ENCODE results near the gene HS6ST2. TPM values are rescaled to one million over a fixed set of nuclear protein-coding genes. Genes with fewer than 3 reads are reported as not detected.

Gene HS6ST2
- total RNA-seq, 1 experiment from 2014 or later = 24.6 TPM

GRCh38 chrX:132940727-132941327 is 17.6 kb downstream of the HS6ST2 start:
- Histone ChIP-seq H3K79me2 (ENCODE audit: insufficient read depth, low read length) (peaks cover 42% of the 10 kb centered on the region), H3K9me2 (ENCODE audit: insufficient read depth) (no peaks in the 10 kb centered on the region), H3K36me3 (ENCODE audit: control insufficient read depth in 1 of 2, insufficient read depth in 2 of 2, low read length in 2 of 2) (no peaks in the 10 kb centered on the region), H2AFZ (ENCODE audit: low read depth, low read length, poor library complexity, severe bottlenecking) (no peak overlapping the region), H4K20me1 (ENCODE audit: insufficient read depth) (no peaks in the 10 kb centered on the region), H3K4me1 (ENCODE audit: control insufficient read depth in 1 of 2, insufficient read depth in 2 of 2, low read length in 2 of 2) (peaks cover 4 to 9% of the 10 kb centered on the region in 2 experiments; a peak in 2 of 4 replicates), H3K4me2 (ENCODE audit: low read length) (peak overlapping the region; percentile 29), H3K9me3 (ENCODE audit: control insufficient read depth in 1 of 2, insufficient read depth in 1 of 2, low read depth in 1 of 2, low read length in 2 of 2) (no peaks in the 10 kb centered on the region), H3K27me3 (ENCODE audit: insufficient read depth, low read length) (no peaks in the 10 kb centered on the region), H3K4me3 (replicated peaks in 1 of 2; ENCODE audit: low read depth in 1 of 2, low read length in 2 of 2) (no peak overlapping the region), H3K27ac (ENCODE audit: low read depth, low read length) (no peak overlapping the region), H3K9ac (ENCODE audit: low read length) (no peak overlapping the region)
- ChIA-PET POLR2A (no interaction called here), CTCF (interaction anchor here (1.0 to 1.3 kb wide), 2 partner anchors 8 to 203 kb away, joined by 3 to 9 read pairs; no protein-coding TSS in a partner anchor), RAD21 (ENCODE audit: low non-redundant PET in 1 of 2, low total read pairs in 2 of 2, uncharacterized antibody in 2 of 2, unreplicated experiment in 2 of 2) (no interaction called here)
- TF ChIP-seq SP1 (IDR thresholded peaks at IDR 0.05; ENCODE audit: low read depth) (no peak), SRF (IDR thresholded peaks at IDR 0.05; ENCODE audit: low read depth) (no peak), RAD21 (IDR thresholded peaks at IDR 0.05; ENCODE audit: low read depth) (peak; percentile 15; the same call in 1 of the 2 replicates), EZH2phosphoT487 (IDR thresholded peaks at IDR 0.05; ENCODE audit: borderline replicate concordance) (no peak), ELF1 (IDR thresholded peaks at IDR 0.05; ENCODE audit: borderline replicate concordance, low read depth) (no peak)
- TF ChIP-seq, protein P1, sequence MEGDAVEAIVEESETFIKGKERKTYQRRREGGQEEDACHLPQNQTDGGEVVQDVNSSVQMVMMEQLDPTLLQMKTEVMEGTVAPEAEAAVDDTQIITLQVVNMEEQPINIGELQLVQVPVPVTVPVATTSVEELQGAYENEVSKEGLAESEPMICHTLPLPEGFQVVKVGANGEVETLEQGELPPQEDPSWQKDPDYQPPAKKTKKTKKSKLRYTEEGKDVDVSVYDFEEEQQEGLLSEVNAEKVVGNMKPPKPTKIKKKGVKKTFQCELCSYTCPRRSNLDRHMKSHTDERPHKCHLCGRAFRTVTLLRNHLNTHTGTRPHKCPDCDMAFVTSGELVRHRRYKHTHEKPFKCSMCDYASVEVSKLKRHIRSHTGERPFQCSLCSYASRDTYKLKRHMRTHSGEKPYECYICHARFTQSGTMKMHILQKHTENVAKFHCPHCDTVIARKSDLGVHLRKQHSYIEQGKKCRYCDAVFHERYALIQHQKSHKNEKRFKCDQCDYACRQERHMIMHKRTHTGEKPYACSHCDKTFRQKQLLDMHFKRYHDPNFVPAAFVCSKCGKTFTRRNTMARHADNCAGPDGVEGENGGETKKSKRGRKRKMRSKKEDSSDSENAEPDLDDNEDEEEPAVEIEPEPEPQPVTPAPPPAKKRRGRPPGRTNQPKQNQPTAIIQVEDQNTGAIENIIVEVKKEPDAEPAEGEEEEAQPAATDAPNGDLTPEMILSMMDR (IDR thresholded peaks at IDR 0.05 in 2 of 3, conservative IDR thresholded peaks at IDR 0.05 in 1 of 3; ENCODE audit: borderline replicate concordance in 1 of 3, insufficient read depth in 1 of 3, low read depth in 2 of 3, low read length in 2 of 3) = peak in 2 of 3 experiments; percentile 23 to 35; a peak in 3 of 6 replicates
- intact Hi-C loops (cut with micrococcal nuclease) = no loop called here
- BruUV-seq (replicated peaks) = no TSS peak
- peak; percentile 84 for ATAC-seq
- peak; percentile 4 for DNase-seq (ENCODE audit: low read depth, low spot score)

DNA sequence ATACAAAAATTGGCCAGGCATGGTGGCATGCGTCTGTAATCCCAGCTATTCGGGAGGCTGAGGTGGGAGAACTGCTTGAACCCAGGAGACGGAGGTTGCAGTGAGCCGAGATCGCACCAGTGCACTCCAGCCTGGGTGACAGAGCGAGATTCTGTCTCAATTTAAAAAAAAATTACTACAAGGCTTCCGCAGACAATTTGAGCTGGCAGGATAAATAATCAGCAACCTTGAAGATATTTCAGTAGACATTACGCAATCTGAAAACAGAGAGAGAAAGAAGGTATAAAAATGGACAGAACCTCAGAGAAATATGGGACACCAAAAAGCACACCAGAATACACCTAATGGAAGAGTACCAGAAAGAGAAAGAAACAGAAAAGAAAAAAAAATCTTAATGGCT is 25.3 kb downstream of the HS6ST2 start:
- Histone ChIP-seq H3K36me3 (ENCODE audit: control insufficient read depth in 1 of 2, insufficient read depth in 2 of 2, low read length in 2 of 2) (no peaks in the 10 kb centered on the region), H2AFZ (ENCODE audit: low read depth, low read length, poor library complexity, severe bottlenecking) (no peak overlapping the region), H3K4me1 (ENCODE audit: control insufficient read depth in 1 of 2, insufficient read depth in 2 of 2, low read length in 2 of 2) (no peaks in the 10 kb centered on the region), H3K27me3 (ENCODE audit: insufficient read depth, low read length) (no peaks in the 10 kb centered on the region), H3K9ac (ENCODE audit: low read length) (no peak overlapping the region), H3K4me3 (replicated peaks in 1 of 2; ENCODE audit: low read depth in 1 of 2, low read length in 2 of 2) (no peak overlapping the region), H3K27ac (ENCODE audit: low read depth, low read length) (no peak overlapping the region), H4K20me1 (ENCODE audit: insufficient read depth) (no peaks in the 10 kb centered on the region), H3K9me3 (ENCODE audit: control insufficient read depth in 1 of 2, insufficient read depth in 1 of 2, low read depth in 1 of 2, low read length in 2 of 2) (no peaks in the 10 kb centered on the region), H3K4me2 (ENCODE audit: low read length) (no peak overlapping the region), H3K9me2 (ENCODE audit: insufficient read depth) (no peaks in the 10 kb centered on the region), H3K79me2 (ENCODE audit: insufficient read depth, low read length) (peaks cover 71% of the 10 kb centered on the region)
- DNase-seq (ENCODE audit: low read depth, low spot score) (no peak), ATAC-seq (no peak)
- no TSS peak for BruUV-seq (replicated peaks)
- POLR2A ChIA-PET = no interaction called here
- RAD21 ChIA-PET (ENCODE audit: low non-redundant PET in 1 of 2, low total read pairs in 2 of 2, uncharacterized antibody in 2 of 2, unreplicated experiment in 2 of 2) = no interaction called here
- CTCF ChIA-PET = interaction anchor here (1.4 kb wide), 1 partner anchor 16 kb away, joined by 5 read pairs; no protein-coding TSS in a partner anchor
- intact Hi-C loops (cut with micrococcal nuclease) = no loop called here
- TF ChIP-seq SRF (IDR thresholded peaks at IDR 0.05; ENCODE audit: low read depth) = no peak
- no peak for TF ChIP-seq JUND (IDR thresholded peaks at IDR 0.05)
- TF ChIP-seq SIN3A (IDR thresholded peaks at IDR 0.05; ENCODE audit: low read depth) = no peak
- no peak for TF ChIP-seq YY1 (IDR thresholded peaks at IDR 0.05; ENCODE audit: extremely low read depth, insufficient replicate concordance, low read depth, low read length)
- TF ChIP-seq SP1 (IDR thresholded peaks at IDR 0.05; ENCODE audit: low read depth) = no peak
- no peak for TF ChIP-seq RAD21 (IDR thresholded peaks at IDR 0.05; ENCODE audit: low read depth)
- TF ChIP-seq, protein P2, sequence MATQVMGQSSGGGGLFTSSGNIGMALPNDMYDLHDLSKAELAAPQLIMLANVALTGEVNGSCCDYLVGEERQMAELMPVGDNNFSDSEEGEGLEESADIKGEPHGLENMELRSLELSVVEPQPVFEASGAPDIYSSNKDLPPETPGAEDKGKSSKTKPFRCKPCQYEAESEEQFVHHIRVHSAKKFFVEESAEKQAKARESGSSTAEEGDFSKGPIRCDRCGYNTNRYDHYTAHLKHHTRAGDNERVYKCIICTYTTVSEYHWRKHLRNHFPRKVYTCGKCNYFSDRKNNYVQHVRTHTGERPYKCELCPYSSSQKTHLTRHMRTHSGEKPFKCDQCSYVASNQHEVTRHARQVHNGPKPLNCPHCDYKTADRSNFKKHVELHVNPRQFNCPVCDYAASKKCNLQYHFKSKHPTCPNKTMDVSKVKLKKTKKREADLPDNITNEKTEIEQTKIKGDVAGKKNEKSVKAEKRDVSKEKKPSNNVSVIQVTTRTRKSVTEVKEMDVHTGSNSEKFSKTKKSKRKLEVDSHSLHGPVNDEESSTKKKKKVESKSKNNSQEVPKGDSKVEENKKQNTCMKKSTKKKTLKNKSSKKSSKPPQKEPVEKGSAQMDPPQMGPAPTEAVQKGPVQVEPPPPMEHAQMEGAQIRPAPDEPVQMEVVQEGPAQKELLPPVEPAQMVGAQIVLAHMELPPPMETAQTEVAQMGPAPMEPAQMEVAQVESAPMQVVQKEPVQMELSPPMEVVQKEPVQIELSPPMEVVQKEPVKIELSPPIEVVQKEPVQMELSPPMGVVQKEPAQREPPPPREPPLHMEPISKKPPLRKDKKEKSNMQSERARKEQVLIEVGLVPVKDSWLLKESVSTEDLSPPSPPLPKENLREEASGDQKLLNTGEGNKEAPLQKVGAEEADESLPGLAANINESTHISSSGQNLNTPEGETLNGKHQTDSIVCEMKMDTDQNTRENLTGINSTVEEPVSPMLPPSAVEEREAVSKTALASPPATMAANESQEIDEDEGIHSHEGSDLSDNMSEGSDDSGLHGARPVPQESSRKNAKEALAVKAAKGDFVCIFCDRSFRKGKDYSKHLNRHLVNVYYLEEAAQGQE (IDR thresholded peaks at IDR 0.05; ENCODE audit: low read depth) = no peak
- TF ChIP-seq CBX3 (IDR thresholded peaks at IDR 0.05; ENCODE audit: low read depth) = no peak
- TF ChIP-seq POLR2A (IDR thresholded peaks at IDR 0.05; ENCODE audit: borderline replicate concordance, extremely low read depth, insufficient read depth, insufficient read length) = no peak

Data from HCT116 (cell line).